ENCODE results near the gene HELB. TPM values are rescaled to one million over a fixed set of nuclear protein-coding genes. Genes with fewer than 3 reads are reported as not detected.

Gene HELB
- total RNA-seq, 1 experiment from 2014 or later: 10.0 TPM

DNA sequence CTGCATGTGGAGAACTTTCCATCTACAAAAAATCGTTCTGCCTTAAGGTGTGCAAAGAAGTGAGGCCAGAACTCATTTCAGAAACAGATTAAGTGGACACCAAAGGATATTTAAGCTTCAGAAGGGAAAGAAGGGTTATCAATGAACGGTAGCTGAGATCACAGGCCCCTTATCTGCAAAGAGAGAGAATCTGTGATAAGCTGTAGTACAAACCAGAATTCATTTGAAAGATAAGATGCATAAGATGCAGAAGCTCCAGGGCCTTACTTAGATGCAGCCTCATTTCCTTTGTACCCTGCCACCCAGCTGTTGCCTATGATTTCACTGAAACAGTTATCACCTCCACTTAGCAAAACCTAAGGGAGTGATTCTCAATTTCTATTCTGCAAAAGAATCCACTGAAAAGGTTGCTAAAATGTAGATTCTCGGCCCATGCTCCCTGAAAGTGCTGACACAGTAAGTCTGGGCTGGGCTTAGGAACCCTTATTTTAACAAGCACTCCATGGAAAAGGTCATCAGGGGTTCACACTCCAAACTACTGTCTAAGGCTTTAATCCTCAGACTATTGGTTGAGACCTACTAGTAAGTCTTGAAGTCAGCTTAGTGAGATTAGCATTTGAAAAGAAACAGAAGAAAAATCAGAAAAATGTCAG lies 64.8 kb downstream of the HELB start:
- POLR2A ChIA-PET (ENCODE audit: unreplicated experiment): no interaction called here
- no TSS peak for BruUV-seq (replicated peaks)
- Histone ChIP-seq H3K4me2 (no peak overlapping the region), H3K4me3 (no peak overlapping the region), H2AFZ (no peak overlapping the region), H3K4me1 (replicated peaks; ENCODE audit: insufficient read depth) (no peaks in the 10 kb centered on the region), H3K27ac (no peak overlapping the region), H3K27me3 (ENCODE audit: insufficient read depth, low read depth) (no peaks in the 10 kb centered on the region), H3K36me3 (ENCODE audit: low read depth) (no peaks in the 10 kb centered on the region), H4K20me1 (ENCODE audit: insufficient read depth) (no peaks in the 10 kb centered on the region), H3K9me2 (ENCODE audit: insufficient read depth) (no peaks in the 10 kb centered on the region), H3F3A (ENCODE audit: insufficient read depth, low read depth) (no peaks in the 10 kb centered on the region), H3K79me2 (ENCODE audit: low read depth) (no peaks in the 10 kb centered on the region), H3K9me3 (ENCODE audit: insufficient read depth, low read depth) (no peaks in the 10 kb centered on the region)
- CTCF ChIA-PET: interaction anchor here (0.6 kb wide), 1 partner anchor 9 kb away, joined by 3 read pairs; no protein-coding TSS in a partner anchor
- DNase-seq: no peak
- TF ChIP-seq, protein P1, sequence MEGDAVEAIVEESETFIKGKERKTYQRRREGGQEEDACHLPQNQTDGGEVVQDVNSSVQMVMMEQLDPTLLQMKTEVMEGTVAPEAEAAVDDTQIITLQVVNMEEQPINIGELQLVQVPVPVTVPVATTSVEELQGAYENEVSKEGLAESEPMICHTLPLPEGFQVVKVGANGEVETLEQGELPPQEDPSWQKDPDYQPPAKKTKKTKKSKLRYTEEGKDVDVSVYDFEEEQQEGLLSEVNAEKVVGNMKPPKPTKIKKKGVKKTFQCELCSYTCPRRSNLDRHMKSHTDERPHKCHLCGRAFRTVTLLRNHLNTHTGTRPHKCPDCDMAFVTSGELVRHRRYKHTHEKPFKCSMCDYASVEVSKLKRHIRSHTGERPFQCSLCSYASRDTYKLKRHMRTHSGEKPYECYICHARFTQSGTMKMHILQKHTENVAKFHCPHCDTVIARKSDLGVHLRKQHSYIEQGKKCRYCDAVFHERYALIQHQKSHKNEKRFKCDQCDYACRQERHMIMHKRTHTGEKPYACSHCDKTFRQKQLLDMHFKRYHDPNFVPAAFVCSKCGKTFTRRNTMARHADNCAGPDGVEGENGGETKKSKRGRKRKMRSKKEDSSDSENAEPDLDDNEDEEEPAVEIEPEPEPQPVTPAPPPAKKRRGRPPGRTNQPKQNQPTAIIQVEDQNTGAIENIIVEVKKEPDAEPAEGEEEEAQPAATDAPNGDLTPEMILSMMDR (conservative IDR thresholded peaks at IDR 0.05): no peak
- no peak for TF ChIP-seq EZH2 (IDR thresholded peaks at IDR 0.05; ENCODE audit: low read depth)
- intact Hi-C loops (cut with micrococcal nuclease; ENCODE audit: unreplicated experiment): no loop called here

DNA sequence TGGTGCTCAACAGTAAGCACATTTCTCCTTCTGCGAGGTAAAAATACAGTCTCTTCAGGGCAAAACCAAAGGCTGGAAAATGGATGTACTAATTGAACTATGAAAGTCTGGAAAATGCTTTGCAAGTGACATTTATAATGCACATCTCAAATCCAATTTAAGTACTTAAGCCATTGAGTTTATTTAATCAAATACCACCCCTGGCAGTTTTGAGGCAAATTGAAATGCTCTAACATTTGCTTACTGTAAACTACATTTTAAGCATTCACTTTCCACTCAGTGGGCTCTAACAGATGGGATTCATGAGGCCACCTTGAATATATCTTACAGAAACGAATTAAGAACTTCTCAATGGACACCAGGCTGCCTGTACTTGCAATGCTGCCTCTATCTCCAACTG lies 69.7 kb downstream of the HELB start:
- Histone ChIP-seq H4K20me1 (ENCODE audit: insufficient read depth) (no peaks in the 10 kb centered on the region), H3K36me3 (ENCODE audit: low read depth) (no peaks in the 10 kb centered on the region), H3K9me3 (ENCODE audit: insufficient read depth, low read depth) (no peaks in the 10 kb centered on the region), H3K4me2 (no peak overlapping the region), H3K27ac (no peak overlapping the region), H3K4me3 (no peak overlapping the region), H3K4me1 (replicated peaks; ENCODE audit: insufficient read depth) (no peaks in the 10 kb centered on the region), H3F3A (ENCODE audit: insufficient read depth, low read depth) (no peaks in the 10 kb centered on the region), H3K9me2 (ENCODE audit: insufficient read depth) (no peaks in the 10 kb centered on the region), H3K79me2 (ENCODE audit: low read depth) (no peaks in the 10 kb centered on the region), H2AFZ (no peak overlapping the region), H3K27me3 (ENCODE audit: insufficient read depth, low read depth) (no peaks in the 10 kb centered on the region)
- BruUV-seq (replicated peaks): no TSS peak
- no peak for DNase-seq
- TF ChIP-seq, protein P1 (conservative IDR thresholded peaks at IDR 0.05): no peak
- TF ChIP-seq EZH2 (IDR thresholded peaks at IDR 0.05; ENCODE audit: low read depth): no peak
- ChIA-PET POLR2A (ENCODE audit: unreplicated experiment) (no interaction called here), CTCF (no interaction called here)
- intact Hi-C loops (cut with micrococcal nuclease; ENCODE audit: unreplicated experiment): no loop called here

DNA sequence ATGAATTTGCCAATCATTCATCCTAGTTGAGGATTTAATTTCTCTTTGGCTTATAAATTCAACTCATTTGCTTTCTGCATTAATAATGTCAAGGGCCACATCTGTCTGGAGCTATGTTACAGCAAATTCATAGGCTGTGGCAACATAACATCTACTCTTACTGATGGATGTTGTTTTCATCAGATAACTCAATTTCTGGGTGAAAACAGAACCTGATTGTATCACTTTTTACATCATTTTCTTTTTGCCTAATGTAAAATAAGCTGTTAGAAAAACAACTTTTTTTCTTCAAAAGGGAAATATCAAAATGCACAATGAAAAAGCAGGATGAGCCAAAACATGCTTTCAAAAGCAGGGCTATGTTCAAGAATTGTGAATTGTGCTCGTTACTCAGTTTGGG lies 73.3 kb downstream of the HELB start:
- Histone ChIP-seq H3K79me2 (ENCODE audit: low read depth) (no peaks in the 10 kb centered on the region), H2AFZ (no peak overlapping the region), H3K27ac (no peak overlapping the region), H3K4me1 (replicated peaks; ENCODE audit: insufficient read depth) (no peaks in the 10 kb centered on the region), H3F3A (ENCODE audit: insufficient read depth, low read depth) (no peaks in the 10 kb centered on the region), H4K20me1 (ENCODE audit: insufficient read depth) (no peaks in the 10 kb centered on the region), H3K9me3 (ENCODE audit: insufficient read depth, low read depth) (no peaks in the 10 kb centered on the region), H3K27me3 (ENCODE audit: insufficient read depth, low read depth) (no peaks in the 10 kb centered on the region), H3K36me3 (ENCODE audit: low read depth) (no peaks in the 10 kb centered on the region), H3K9me2 (ENCODE audit: insufficient read depth) (no peaks in the 10 kb centered on the region), H3K4me2 (no peak overlapping the region), H3K4me3 (no peak overlapping the region)
- POLR2A ChIA-PET (ENCODE audit: unreplicated experiment): no interaction called here
- no peak for DNase-seq
- intact Hi-C loops (cut with micrococcal nuclease; ENCODE audit: unreplicated experiment): no loop called here
- CTCF ChIA-PET: interaction anchor here (0.6 kb wide), 1 partner anchor 24 kb away, joined by 4 read pairs; no protein-coding TSS in a partner anchor
- BruUV-seq (replicated peaks): no TSS peak
- TF ChIP-seq EZH2 (IDR thresholded peaks at IDR 0.05; ENCODE audit: low read depth): no peak
- TF ChIP-seq, protein P1 (conservative IDR thresholded peaks at IDR 0.05): no peak
